VCaP (cell line): ENCODE results near the gene TRIP4.

ENCODE experiments used
- H3K27ac ChIP-seq: fragments of 450-650 bp; 2 replicates; pipeline ENCODE4 v1.5.1; 2017
- TF ChIP-seq, protein P1 (sequence below): fragments of 450-650 bp; conservative IDR thresholded peaks from 2 replicates; pipeline ENCODE4 v1.5.1; 2017; ENCODE audit warnings: mild to moderate bottlenecking, moderate library complexity

The TRIP4 gene

GRCh38 chr15:64443016-64443415, 55.4 kb downstream of the TRIP4 start:
- no peak overlapping the region for H3K27ac ChIP-seq
- TF ChIP-seq, protein P1, sequence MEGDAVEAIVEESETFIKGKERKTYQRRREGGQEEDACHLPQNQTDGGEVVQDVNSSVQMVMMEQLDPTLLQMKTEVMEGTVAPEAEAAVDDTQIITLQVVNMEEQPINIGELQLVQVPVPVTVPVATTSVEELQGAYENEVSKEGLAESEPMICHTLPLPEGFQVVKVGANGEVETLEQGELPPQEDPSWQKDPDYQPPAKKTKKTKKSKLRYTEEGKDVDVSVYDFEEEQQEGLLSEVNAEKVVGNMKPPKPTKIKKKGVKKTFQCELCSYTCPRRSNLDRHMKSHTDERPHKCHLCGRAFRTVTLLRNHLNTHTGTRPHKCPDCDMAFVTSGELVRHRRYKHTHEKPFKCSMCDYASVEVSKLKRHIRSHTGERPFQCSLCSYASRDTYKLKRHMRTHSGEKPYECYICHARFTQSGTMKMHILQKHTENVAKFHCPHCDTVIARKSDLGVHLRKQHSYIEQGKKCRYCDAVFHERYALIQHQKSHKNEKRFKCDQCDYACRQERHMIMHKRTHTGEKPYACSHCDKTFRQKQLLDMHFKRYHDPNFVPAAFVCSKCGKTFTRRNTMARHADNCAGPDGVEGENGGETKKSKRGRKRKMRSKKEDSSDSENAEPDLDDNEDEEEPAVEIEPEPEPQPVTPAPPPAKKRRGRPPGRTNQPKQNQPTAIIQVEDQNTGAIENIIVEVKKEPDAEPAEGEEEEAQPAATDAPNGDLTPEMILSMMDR, result no peak

DNA sequence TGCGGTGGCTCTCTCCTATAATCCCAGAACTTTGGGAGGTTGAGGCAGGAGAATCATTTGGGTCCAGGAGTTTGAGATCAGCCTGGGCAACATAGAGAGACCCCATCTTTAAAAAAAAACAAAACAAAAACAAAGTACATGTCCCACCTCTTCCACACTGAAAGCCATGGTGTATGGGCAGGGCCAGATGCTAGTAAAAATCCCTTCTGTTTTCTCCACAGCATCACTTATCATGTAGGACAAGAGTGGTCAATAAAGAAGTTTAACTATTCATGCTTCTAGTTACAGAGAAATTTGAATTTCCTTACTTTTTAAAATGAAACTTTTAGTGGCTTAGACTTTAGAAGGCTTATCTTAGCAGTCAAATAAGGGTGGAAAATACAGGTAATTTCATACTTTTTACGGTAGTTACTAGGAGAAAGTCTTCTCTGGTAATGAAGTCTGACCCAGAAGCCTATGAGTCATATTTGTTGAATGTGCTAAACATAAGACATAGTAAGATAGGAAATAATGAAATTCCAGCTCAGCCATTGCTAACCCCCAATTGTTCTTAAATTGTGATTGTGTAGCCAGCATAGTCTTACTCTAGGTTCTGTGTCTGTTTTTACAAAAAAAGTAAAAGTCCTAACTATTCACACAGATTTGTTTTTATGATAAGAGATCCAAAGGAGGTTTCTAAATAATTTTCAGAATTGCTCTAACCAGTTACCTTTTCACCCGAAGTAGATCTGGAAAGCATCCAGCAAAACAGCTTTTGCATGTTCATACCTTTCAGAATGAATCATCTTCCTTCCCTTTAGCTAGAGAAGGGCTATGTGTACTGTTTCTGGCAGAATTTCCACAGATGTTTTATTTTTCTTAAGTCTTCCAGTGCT, 56.3 kb downstream of the TRIP4 start:
- H3K27ac ChIP-seq, result no peak overlapping the region

DNA sequence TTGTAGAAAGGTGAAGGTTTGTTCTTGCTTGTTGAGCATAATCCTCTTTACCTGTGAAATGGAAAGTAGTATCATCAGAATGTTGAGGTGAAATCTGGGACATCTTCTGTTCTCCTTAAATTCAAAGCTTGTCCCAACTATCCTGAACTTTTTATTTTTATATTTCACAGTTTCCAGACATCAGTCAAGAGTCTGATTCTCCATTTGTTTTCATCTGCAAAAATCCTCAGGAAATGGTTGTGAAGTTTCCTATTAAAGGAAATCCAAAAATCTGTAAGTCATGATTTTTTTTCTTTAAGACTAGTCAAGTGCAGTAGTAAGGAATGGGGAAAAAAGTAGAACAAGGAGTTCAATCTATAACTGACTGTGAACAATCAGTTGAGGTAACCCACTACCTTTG, 57.2 kb downstream of the TRIP4 start:
- no peak overlapping the region for H3K27ac ChIP-seq
- TF ChIP-seq, protein P1, result no peak

More for the DNA sequence above, 56.3 kb downstream of the TRIP4 start:
- TF ChIP-seq, protein P1, result no peak

DNA sequence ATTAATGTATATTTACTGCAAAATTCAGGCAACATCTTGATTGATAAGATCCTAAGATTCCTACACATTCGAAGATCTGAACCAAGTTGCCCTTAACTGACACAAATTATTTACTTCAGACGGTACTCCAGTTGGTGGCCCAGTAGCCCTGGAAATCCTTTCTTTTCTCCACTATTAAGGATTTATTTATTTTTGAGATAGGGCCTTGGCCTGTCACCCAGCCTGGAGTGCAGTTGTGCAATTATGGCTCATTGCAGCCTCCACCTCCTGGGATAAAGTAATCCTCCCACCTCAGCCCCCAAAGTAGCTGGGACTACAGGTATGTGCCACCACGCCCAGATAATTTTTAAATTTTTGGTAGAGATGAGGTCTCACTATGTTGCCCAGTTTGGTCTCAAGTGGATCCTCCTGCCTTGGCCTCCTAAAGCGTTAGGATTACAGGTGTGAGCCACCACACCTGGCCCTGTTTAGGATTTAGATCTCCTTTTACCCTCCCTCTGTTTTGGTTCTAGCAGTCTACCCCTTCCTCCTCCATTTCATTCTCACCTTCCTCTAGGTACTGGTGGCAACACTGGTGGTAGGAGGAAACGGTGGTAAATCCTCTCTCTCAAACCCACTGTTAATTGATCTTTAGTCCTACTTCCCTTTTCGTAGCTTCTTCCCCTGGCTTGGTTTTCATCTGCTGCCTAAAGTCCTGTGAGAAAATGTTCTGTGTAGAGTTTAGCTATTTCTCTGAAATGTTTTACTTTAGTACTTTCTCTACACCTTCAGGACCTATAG, 60.1 kb downstream of the TRIP4 start:
- H3K27ac ChIP-seq, result no peak overlapping the region
- TF ChIP-seq, protein P1, result no peak

DNA sequence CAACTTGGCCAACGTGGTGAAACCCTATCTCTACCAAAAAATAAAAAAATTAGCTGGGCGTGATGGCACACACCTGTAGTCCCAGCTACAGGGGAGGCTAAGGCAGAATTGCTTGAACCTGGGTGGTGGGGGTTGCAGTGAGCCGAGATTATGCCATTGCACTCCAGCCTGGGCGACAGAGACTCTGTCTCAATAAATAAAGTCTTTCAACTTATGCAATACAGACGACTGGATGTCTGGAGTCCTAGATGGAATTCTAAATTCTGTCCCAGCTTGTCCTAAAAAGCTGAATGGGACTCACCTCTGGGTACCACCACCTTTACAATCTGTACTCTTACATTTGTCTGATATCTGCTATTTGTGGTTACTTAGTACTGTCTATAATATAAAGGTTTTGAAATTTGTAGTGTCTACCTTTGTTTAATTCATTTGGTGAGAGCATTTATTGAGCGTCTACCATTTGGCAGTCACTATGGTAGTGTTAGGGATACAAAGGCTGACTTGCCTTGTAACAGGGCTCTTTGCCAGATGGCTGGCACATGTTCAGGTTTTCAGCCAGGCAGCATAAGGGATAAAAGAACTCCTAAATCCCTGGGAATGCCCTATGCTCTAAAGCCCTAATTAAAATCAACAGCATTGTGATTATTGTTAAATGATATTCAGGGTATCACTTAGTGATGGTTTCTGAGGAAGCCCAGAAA, 65.5 kb downstream of the TRIP4 start:
- TF ChIP-seq, protein P1, result no peak
- H3K27ac ChIP-seq, result peak overlapping the region; percentile 88

DNA sequence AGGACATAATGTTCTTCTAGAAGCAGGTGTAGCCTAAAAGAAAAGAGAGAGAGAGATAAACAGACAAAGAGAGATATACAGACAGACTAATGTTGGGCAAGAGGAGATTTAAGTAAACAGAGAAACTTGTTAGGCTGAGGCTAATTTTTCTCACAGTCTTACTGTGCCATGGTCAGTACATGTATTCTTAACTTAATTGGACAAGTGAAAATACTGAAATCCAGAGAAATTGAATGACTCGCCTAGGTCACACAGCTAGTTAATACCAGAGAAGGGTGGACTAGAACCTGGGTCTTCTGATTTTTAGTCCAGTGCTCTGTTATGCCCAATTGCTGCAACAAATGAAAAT, 66.0 kb downstream of the TRIP4 start:
- TF ChIP-seq, protein P1, result no peak
- peak overlapping the region; percentile 88 for H3K27ac ChIP-seq

GRCh38 chr15:64454282-64454681, 66.6 kb downstream of the TRIP4 start:
- H3K27ac ChIP-seq, result peak overlapping the region; percentile 88
- TF ChIP-seq, protein P1, result no peak
